ENCODE data around the gene MACO1.

GRCh38 chr1:25467616-25468015 is 36.9 kb downstream of the MACO1 start:
- TF ChIP-seq POLR2A (IDR thresholded peaks at IDR 0.05; ENCODE audit: low read length) = no peak
- TF ChIP-seq TFCP2L1 (CRISPR knock-in tag; IDR thresholded peaks at IDR 0.05) = no peak

All from A549 (cell line).